Measurements from ENCODE around the gene ZDHHC22. TPM values are rescaled to one million over a fixed set of nuclear protein-coding genes. Genes with fewer than 3 reads are reported as not detected.

Gene ZDHHC22
- total and polyA plus RNA-seq, 8 donors = 0.08 to 0.18 TPM; not detected in 6

DNA sequence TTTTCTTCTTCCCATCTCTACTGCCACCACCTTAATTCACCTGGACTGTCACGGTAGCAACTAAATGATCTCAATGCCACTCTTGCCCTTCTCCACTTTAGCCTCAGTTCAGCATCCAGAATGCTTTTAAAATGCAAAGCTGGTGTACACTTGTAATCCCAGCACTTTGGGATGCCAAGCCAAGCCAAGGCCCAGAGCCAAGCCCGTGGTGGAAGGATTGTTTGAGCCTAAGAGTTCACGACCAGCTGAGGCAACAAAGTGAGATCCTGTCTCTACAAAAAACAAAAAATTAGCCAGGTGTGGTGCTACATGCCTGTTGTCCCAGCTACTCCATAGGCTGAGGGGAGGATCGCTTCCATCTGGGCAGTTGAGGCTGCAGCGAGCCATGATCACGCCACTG is 37.6 kb downstream of the ZDHHC22 start:
- Histone ChIP-seq H3K4me3 (no peak overlapping the region), H3K36me3 (peaks cover 12 to 35% (median 34%) of the 10 kb centered on the region in 4 donors), H3K27ac (peak overlapping the region in 3 of 5 donors; percentile 8 to 99 (median 34)), H3K27me3 (no peaks in the 10 kb centered on the region), H3K4me1 (peaks cover 29 to 98% (median 65%) of the 10 kb centered on the region in 4 donors), H3K9me3 (no peaks in the 10 kb centered on the region)
- TF ChIP-seq POLR2A (IDR thresholded peaks at IDR 0.05) (no peak), POLR2AphosphoS5 (IDR thresholded peaks at IDR 0.05) (no peak), EP300 (IDR thresholded peaks at IDR 0.05) (no peak)
- TF ChIP-seq, protein P1, sequence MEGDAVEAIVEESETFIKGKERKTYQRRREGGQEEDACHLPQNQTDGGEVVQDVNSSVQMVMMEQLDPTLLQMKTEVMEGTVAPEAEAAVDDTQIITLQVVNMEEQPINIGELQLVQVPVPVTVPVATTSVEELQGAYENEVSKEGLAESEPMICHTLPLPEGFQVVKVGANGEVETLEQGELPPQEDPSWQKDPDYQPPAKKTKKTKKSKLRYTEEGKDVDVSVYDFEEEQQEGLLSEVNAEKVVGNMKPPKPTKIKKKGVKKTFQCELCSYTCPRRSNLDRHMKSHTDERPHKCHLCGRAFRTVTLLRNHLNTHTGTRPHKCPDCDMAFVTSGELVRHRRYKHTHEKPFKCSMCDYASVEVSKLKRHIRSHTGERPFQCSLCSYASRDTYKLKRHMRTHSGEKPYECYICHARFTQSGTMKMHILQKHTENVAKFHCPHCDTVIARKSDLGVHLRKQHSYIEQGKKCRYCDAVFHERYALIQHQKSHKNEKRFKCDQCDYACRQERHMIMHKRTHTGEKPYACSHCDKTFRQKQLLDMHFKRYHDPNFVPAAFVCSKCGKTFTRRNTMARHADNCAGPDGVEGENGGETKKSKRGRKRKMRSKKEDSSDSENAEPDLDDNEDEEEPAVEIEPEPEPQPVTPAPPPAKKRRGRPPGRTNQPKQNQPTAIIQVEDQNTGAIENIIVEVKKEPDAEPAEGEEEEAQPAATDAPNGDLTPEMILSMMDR (IDR thresholded peaks at IDR 0.05) = no peak
- intact Hi-C loops (cut with DNase I; ENCODE audit: low total_unique reads) = no loop called here
- DNase-seq = no peak
- 73 to 80% (median 75%) methylated on average over 6 of the region's 6 CpGs for WGBS, 5 donors

DNA sequence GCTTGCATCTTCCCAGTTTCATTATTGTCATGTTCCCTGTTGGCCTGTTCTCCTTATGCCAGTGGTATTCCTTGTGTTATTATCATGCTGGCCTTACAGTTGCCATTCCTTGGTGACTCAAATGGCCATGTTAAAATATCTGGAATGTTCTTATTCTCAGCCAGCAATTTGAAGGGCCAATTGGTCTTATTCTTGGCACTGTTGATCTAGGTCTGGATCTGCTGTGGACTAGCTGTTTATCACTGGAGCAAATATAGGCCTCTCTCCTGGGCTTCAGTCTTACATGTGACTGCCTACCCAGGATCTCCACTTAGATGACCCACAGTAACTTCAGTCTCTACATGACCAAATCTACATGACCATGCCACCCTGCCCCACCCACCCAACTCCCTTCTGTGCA is 38.1 kb downstream of the ZDHHC22 start:
- Histone ChIP-seq H3K36me3 (peaks cover 10 to 30% (median 30%) of the 10 kb centered on the region in 4 donors), H3K9me3 (no peaks in the 10 kb centered on the region), H3K27me3 (no peaks in the 10 kb centered on the region), H3K4me3 (no peak overlapping the region), H3K27ac (peak overlapping the region in 3 of 5 donors; percentile 8 to 99 (median 34)), H3K4me1 (peaks cover 31 to 99% (median 68%) of the 10 kb centered on the region in 4 donors)
- intact Hi-C loops (cut with DNase I; ENCODE audit: low total_unique reads) = no loop called here
- DNase-seq = no peak
- peak in 2 of 3 donors; percentile 18 to 20 for TF ChIP-seq POLR2AphosphoS5 (IDR thresholded peaks at IDR 0.05)
- no peak for TF ChIP-seq EP300 (IDR thresholded peaks at IDR 0.05)

DNA sequence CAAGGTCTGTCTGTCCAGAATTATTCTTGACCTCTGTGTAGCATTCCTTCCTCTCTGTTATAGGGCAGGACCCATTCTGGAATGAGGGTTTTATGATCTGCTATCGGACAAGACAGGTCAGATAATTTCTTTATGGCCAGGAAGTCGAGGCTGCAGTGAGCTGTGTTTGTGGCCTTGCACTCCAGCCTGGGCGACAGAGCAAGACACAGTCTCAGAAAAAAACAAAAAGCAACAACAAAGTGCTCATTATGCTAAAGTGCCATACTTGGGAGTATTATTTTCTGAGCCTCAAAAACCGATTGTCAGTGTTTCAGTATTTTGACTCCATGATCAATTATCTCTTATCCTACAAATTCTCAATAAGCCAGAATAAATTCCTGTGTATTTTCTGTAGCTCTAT is 39.4 kb downstream of the ZDHHC22 start:
- TF ChIP-seq POLR2A (IDR thresholded peaks at IDR 0.05) = no peak
- TF ChIP-seq POLR2AphosphoS5 (IDR thresholded peaks at IDR 0.05) = no peak
- TF ChIP-seq, protein P1 (IDR thresholded peaks at IDR 0.05) = no peak
- DNase-seq = no peak
- 70 to 87% (median 82%) methylated on average over 4 of the region's 4 CpGs for WGBS, 5 donors
- no peaks in the 10 kb centered on the region for H3K9me3 ChIP-seq
- no peak overlapping the region for H3K4me3 ChIP-seq
- H3K27me3 ChIP-seq = no peaks in the 10 kb centered on the region
- intact Hi-C loops (cut with DNase I; ENCODE audit: low total_unique reads) = no loop called here
- H3K36me3 ChIP-seq = peaks cover 7 to 17% (median 16%) of the 10 kb centered on the region in 4 donors
- H3K27ac ChIP-seq = peak overlapping the region in 2 of 5 donors; percentile 19 to 99
- H3K4me1 ChIP-seq = peaks cover 31 to 88% (median 70%) of the 10 kb centered on the region in 4 donors

DNA sequence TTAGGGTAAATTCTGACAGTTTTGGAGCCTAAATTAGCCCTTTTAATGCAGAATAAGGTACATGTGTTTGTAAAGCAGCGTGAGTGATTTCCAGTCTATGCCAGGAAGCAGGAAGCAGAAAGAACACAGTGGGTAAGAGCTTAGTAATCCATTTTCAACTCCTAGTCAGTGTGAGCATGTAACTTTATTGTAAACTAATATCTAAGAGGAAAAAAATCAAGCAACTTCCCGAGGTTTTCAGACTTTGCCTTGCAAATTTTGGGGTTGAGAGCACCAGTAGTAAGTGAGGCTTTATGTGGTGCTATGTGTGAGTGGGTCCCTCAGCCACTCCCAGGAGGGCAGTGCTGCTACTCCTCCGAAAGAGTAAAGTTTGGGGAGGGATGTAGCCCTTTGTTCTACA is 40.6 kb downstream of the ZDHHC22 start:
- Histone ChIP-seq H3K9me3 (no peaks in the 10 kb centered on the region), H3K4me3 (no peak overlapping the region), H3K4me1 (peaks cover 37 to 88% (median 72%) of the 10 kb centered on the region in 4 donors), H3K36me3 (peaks cover 0 to 5% (median 4%) of the 10 kb centered on the region in 4 donors), H3K27me3 (no peaks in the 10 kb centered on the region), H3K27ac (peak overlapping the region in 4 of 5 donors; percentile 16 to 99 (median 98))
- DNase-seq = no peak
- TF ChIP-seq POLR2AphosphoS5 (IDR thresholded peaks at IDR 0.05) = peak in 1 of 3 donors; percentile 5
- TF ChIP-seq EP300 (IDR thresholded peaks at IDR 0.05) = no peak
- TF ChIP-seq, protein P1 (IDR thresholded peaks at IDR 0.05) = no peak
- WGBS, 5 donors = 53 to 65% (median 63%) methylated on average over 3 of the region's 3 CpGs
- intact Hi-C loops (cut with DNase I; ENCODE audit: low total_unique reads) = no loop called here

DNA sequence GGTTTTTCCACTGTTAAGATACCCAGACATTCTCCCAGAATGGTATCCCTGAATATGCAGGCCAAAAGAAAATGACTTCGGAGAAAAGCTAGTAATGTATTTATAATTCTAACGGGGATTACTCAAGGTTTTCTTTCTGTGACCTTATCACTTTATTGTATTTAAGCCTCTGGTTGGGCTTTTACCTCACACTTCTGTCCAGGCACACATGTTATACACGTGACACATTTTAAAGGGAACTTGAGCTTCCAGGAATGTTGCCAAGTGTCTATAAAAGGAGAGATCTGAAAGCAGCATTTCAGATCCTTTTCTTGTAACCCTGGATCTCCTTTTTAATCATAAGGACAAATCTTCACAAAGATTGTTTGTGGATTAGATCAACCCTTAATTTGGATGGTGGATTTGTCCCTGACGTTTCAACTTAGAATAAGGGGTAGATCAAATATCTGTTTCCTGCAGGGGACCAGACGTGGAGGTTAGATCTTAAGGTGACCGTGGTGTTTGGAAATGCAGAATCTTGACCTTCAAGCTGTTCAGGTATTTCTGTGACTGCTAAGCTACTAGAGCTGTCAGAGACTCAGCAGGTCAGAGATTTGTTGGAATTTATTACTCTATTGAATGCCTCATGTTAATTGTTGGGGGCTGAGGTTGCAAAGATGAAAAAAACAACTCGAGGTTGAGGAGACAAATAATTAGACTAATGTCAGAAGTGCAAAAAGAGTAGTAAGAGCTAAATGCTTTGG is 42.0 kb downstream of the ZDHHC22 start:
- TF ChIP-seq POLR2AphosphoS5 (IDR thresholded peaks at IDR 0.05) (peak in 1 of 3 donors; percentile 20), EP300 (IDR thresholded peaks at IDR 0.05) (no peak), POLR2A (IDR thresholded peaks at IDR 0.05) (no peak)
- TF ChIP-seq, protein P1 (IDR thresholded peaks at IDR 0.05) = no peak
- no peaks in the 10 kb centered on the region for H3K27me3 ChIP-seq
- peaks cover 33 to 81% (median 63%) of the 10 kb centered on the region in 4 donors for H3K4me1 ChIP-seq
- H3K9me3 ChIP-seq = no peaks in the 10 kb centered on the region
- intact Hi-C loops (cut with DNase I; ENCODE audit: low total_unique reads) = no loop called here
- DNase-seq = peak in 1 of 2 donors; percentile 70
- WGBS, 5 donors = 15 to 21% (median 18%) methylated on average over 7 of the region's 7 CpGs
- peak overlapping the region in 4 of 5 donors; percentile 98 to 99 (median 98) for H3K27ac ChIP-seq
- H3K36me3 ChIP-seq = no peaks in the 10 kb centered on the region
- H3K4me3 ChIP-seq = peak overlapping the region; percentile 73 to 96 (median 85)

All from stomach (tissue), 9 donors.